Skeletal muscle tissue (tissue), 5 donors: Measurements from ENCODE around the gene SYT8. TPM values are rescaled to one million over a fixed set of nuclear protein-coding genes. Genes with fewer than 3 reads are reported as not detected.
"Not testable (repeated sequence)": the region's sequence is repeated elsewhere in the genome, so short reads cannot be mapped to it uniquely, and the experiment has no call there.

Experiments used
- H3K27ac ChIP-seq: one replicate; pipeline ENCODE4 v1.7.0; 2013; ENCODE audit warnings: mild to moderate bottlenecking, low read depth, low read length, inconsistent platforms
- H3K27me3 ChIP-seq, 3 donors: one replicate each; pipeline ENCODE4 v1.7.0; 2013; ENCODE audit warnings: low read length in 3 of 3; ENCODE audit not compliant: control insufficient read depth in 3 of 3, insufficient read depth in 3 of 3
- H3K36me3 ChIP-seq, 3 donors: one replicate each; pipeline ENCODE4 v1.7.0; 2013; ENCODE audit warnings: low read length in 3 of 3; ENCODE audit not compliant: control insufficient read depth in 3 of 3, insufficient read depth in 3 of 3
- H3K4me1 ChIP-seq, 3 donors: one replicate each; pipeline ENCODE4 v1.7.0; 2013; ENCODE audit warnings: low read length in 3 of 3, mild to moderate bottlenecking in 3 of 3; ENCODE audit not compliant: control insufficient read depth in 3 of 3, insufficient read depth in 3 of 3
- H3K4me3 ChIP-seq, 3 donors: one replicate each; pipeline ENCODE4 v1.7.0; 2013; ENCODE audit warnings: low read length in 3 of 3
- H3K9ac ChIP-seq, 3 donors: one replicate each; pipeline ENCODE4 v1.7.0; 2013; ENCODE audit warnings: low read length in 3 of 3, mild to moderate bottlenecking in 3 of 3, moderate library complexity in 2 of 3, low read depth in 1 of 3
- H3K9me3 ChIP-seq, 3 donors: one replicate each; pipeline ENCODE4 v1.7.0; 2013; ENCODE audit warnings: low read length in 3 of 3; ENCODE audit not compliant: control insufficient read depth in 3 of 3
- small RNA-seq: library from RNA; depleted of rRNA; stranded (forward); fragments of <200 nt; gene quantifications from one replicate; pipeline ENCODE3, GENCODE V24; 2014
- total RNA-seq: library from RNA; depleted of rRNA; stranded (reverse); fragments of >200 nt; gene quantifications from one replicate; pipeline ENCODE4 v1.2.3, GENCODE V29; 2014
- donor health status: Osteomylitis.

The SYT8 gene
- total RNA-seq, 1 donor from 2014 or later, result not detected

- H3K9ac ChIP-seq, result peak overlapping the region in 2 of 3 donors; percentile 3 to 72
Measured at GRCh38 chr11:1882265-1883238, 47.8 kb downstream of the SYT8 start.

GRCh38 chr11:1883346-1884302 is 48.8 kb downstream of the SYT8 start:
- Histone ChIP-seq H3K27me3 (peaks cover 0 to 6% (median 0%) of the 10 kb centered on the region in 3 donors), H3K9me3 (no peaks in the 10 kb centered on the region), H3K36me3 (peaks cover 10 to 42% (median 10%) of the 10 kb centered on the region in 3 donors), H3K4me1 (peaks cover 49 to 60% (median 51%) of the 10 kb centered on the region in 3 donors), H3K9ac (peak overlapping the region in 2 of 3 donors; percentile 4 to 54), H3K27ac (peak overlapping the region; percentile 36), H3K4me3 (no peak overlapping the region)

More at GRCh38 chr11:1882265-1883238, 47.8 kb downstream of the SYT8 start:
- peaks cover 44 to 56% (median 48%) of the 10 kb centered on the region in 3 donors for H3K4me1 ChIP-seq
- peaks cover 0 to 6% (median 0%) of the 10 kb centered on the region in 3 donors for H3K27me3 ChIP-seq
- H3K36me3 ChIP-seq, result peaks cover 7 to 34% (median 10%) of the 10 kb centered on the region in 3 donors
- H3K27ac ChIP-seq, result peak overlapping the region; percentile 89
- H3K4me3 ChIP-seq, result no peak overlapping the region
- H3K9me3 ChIP-seq, result no peaks in the 10 kb centered on the region

- peaks cover 54 to 62% (median 58%) of the 10 kb centered on the region in 3 donors for H3K4me1 ChIP-seq
- no peak overlapping the region for H3K9ac ChIP-seq
- no peak overlapping the region for H3K27ac ChIP-seq
Measured at GRCh38 chr11:1884303-1884700, 49.5 kb downstream of the SYT8 start.

GRCh38 chr11:1886551-1886950 is 51.8 kb downstream of the SYT8 start:
- H3K4me3 ChIP-seq, H3K9me3 ChIP-seq, H3K9ac ChIP-seq, H3K27ac ChIP-seq, H3K27me3 ChIP-seq: not testable (repeated sequence)
- Histone ChIP-seq H3K4me1 (peaks cover 52 to 63% (median 58%) of the 10 kb centered on the region in 3 donors), H3K36me3 (peaks cover 10 to 44% (median 15%) of the 10 kb centered on the region in 3 donors)

More at GRCh38 chr11:1884303-1884700, 49.5 kb downstream of the SYT8 start:
- Histone ChIP-seq H3K36me3 (peaks cover 10 to 46% (median 13%) of the 10 kb centered on the region in 3 donors), H3K9me3 (no peaks in the 10 kb centered on the region), H3K27me3 (peaks cover 0 to 6% (median 0%) of the 10 kb centered on the region in 3 donors), H3K4me3 (no peak overlapping the region)

Small RNA genes lying within 50 kb of the gene (small RNA-seq; reads per million reads assigned to genes)
- not detected for gene AC051649.1
- gene MIR4298, result not detected

Other genes with a start within 250 kb of the SYT8 start
- gene KRTAP5-1, start 249.7 kb upstream of the SYT8 start, total RNA-seq, result not detected
- gene KRTAP5-2, start 236.7 kb upstream of the SYT8 start, total RNA-seq, result not detected
- not detected for gene KRTAP5-3, start 226.5 kb upstream of the SYT8 start, total RNA-seq
- not detected for gene KRTAP5-4, start 212.9 kb upstream of the SYT8 start, total RNA-seq
- gene KRTAP5-5, start 205.2 kb upstream of the SYT8 start, total RNA-seq, result not detected
- gene KRTAP5-6, start 137.8 kb upstream of the SYT8 start, total RNA-seq, result not detected
- not detected for gene IFITM10, start 84.4 kb upstream of the SYT8 start, total RNA-seq
- gene CTSD, start 71.1 kb upstream of the SYT8 start, total RNA-seq, result 44.9 TPM
- gene TNNI2, start 4.0 kb downstream of the SYT8 start, total RNA-seq, result 2,937 TPM
- 29.2 TPM for gene LSP1, start 18.1 kb downstream of the SYT8 start, total RNA-seq
- gene PRR33, start 56.9 kb downstream of the SYT8 start, total RNA-seq, result 1.0 TPM
- gene TNNT3, start 84.7 kb downstream of the SYT8 start, total RNA-seq, result 4,042 TPM
- gene MRPL23, start 112.3 kb downstream of the SYT8 start, total RNA-seq, result 12.0 TPM
- 27,241 TPM for gene H19, start 162.9 kb downstream of the SYT8 start, total RNA-seq